K562 (cell line): ENCODE data around the gene SLC30A1. TPM values are rescaled to one million over a fixed set of nuclear protein-coding genes. Genes with fewer than 3 reads are reported as not detected.

Experiments
- CEBPZ ChIP-seq: fragments of 150-350 bp; IDR thresholded peaks from 2 replicates; pipeline ENCODE4 v1.6.1; 2014; ENCODE audit warnings: low read depth, mild to moderate bottlenecking, low read length, borderline replicate concordance
- EHMT2 ChIP-seq: fragments of 450-650 bp; IDR thresholded peaks from 2 replicates; pipeline ENCODE4 v1.6.1; 2018; ENCODE audit warnings: antibody characterized with exemption
- GABPB1 ChIP-seq: sonication (generic); formaldehyde crosslinking; IDR thresholded peaks from 2 replicates; pipeline ENCODE4 v1.8.0; 2022; ENCODE audit warnings: mild to moderate bottlenecking, missing genetic modification reagents
- GATAD2B ChIP-seq: fragments of 450-650 bp; IDR thresholded peaks from 2 replicates; pipeline ENCODE4 v1.6.1; 2017; ENCODE audit warnings: mild to moderate bottlenecking, borderline replicate concordance
- HDAC8 ChIP-seq: fragments of 450-650 bp; IDR thresholded peaks from 2 replicates; pipeline ENCODE4 v1.6.1; 2016; ENCODE audit warnings: mild to moderate bottlenecking, missing genetic modification characterization, moderate library complexity, missing compliant biosample characterization
- HDGF ChIP-seq: fragments of 450-650 bp; IDR thresholded peaks from 2 replicates; pipeline ENCODE4 v1.6.1; 2016
- KAT2B ChIP-seq: IDR thresholded peaks from one replicate; pipeline ENCODE4 v1.6.1; 2012; ENCODE audit warnings: low read depth, mild to moderate bottlenecking, control low read depth, inconsistent platforms, low read length, moderate library complexity
- LARP7 ChIP-seq: fragments of 450-650 bp; IDR thresholded peaks from 2 replicates; pipeline ENCODE4 v1.6.1; 2016
- LEF1 ChIP-seq: fragments of 450-650 bp; IDR thresholded peaks from 2 replicates; pipeline ENCODE4 v1.6.1; 2016; ENCODE audit warnings: mild to moderate bottlenecking
- MCM3 ChIP-seq: fragments of 450-650 bp; IDR thresholded peaks from 2 replicates; pipeline ENCODE4 v1.6.1; 2016
- PML ChIP-seq: IDR thresholded peaks from 2 replicates; pipeline ENCODE4 v1.6.1; 2012; ENCODE audit warnings: low read length, inconsistent platforms
- SETDB1 ChIP-seq: IDR thresholded peaks from one replicate; pipeline ENCODE4 v1.6.1; 2012; ENCODE audit warnings: low read length, control low read depth, inconsistent platforms
- TFE3 ChIP-seq: fragments of 450-650 bp; formaldehyde crosslinking; IDR thresholded peaks from 2 replicates; pipeline ENCODE4 v1.4.0; 2020; ENCODE audit warnings: mild to moderate bottlenecking, mixed read lengths
- TSHZ1 ChIP-seq: fragments of 250-450 bp; sonication (Bioruptor Pico); IDR thresholded peaks from 2 replicates; pipeline ENCODE4 v1.4.0; 2020; ENCODE audit warnings: mild to moderate bottlenecking, moderate library complexity
- ZBTB33 ChIP-seq: sonication (generic); formaldehyde crosslinking; IDR thresholded peaks from 2 replicates; pipeline ENCODE4 v1.8.1; 2023; ENCODE audit warnings: mild to moderate bottlenecking, missing genetic modification reagents
- ZBTB8A ChIP-seq: fragments of 450-650 bp; IDR thresholded peaks from 2 replicates; pipeline ENCODE4 v1.6.1; 2018; ENCODE audit warnings: mild to moderate bottlenecking, moderate library complexity; ENCODE audit not compliant: partially characterized antibody
- ZFP1 ChIP-seq: fragments of 450-650 bp; formaldehyde crosslinking; IDR thresholded peaks from 2 replicates; pipeline ENCODE4 v1.4.0; 2020; ENCODE audit warnings: mild to moderate bottlenecking, mixed read lengths
- ZNF239 ChIP-seq: fragments of 250-450 bp; sonication (Bioruptor Pico); IDR thresholded peaks from 2 replicates; pipeline ENCODE4 v1.4.0; 2020; ENCODE audit warnings: mild to moderate bottlenecking
- ZNF253 ChIP-seq: fragments of 250-450 bp; sonication (Bioruptor Pico); conservative IDR thresholded peaks from 2 replicates; pipeline ENCODE4 v1.6.1; 2021; ENCODE audit warnings: mild to moderate bottlenecking
- ZNF3 ChIP-seq: fragments of 250-450 bp; sonication (Bioruptor Pico); IDR thresholded peaks from 2 replicates; pipeline ENCODE4 v1.5.0; 2021; ENCODE audit warnings: mild to moderate bottlenecking, moderate library complexity
- ZNF586 ChIP-seq: fragments of 450-650 bp; formaldehyde crosslinking; conservative IDR thresholded peaks from 2 replicates; pipeline ENCODE4 v1.4.0; 2020; ENCODE audit warnings: mild to moderate bottlenecking, moderate library complexity
- ZNF778 ChIP-seq: fragments of 450-650 bp; formaldehyde crosslinking; IDR thresholded peaks from 2 replicates; pipeline ENCODE4 v1.4.0; 2020; ENCODE audit warnings: mild to moderate bottlenecking, moderate library complexity
- polyA plus RNA-seq, 8 experiments: library from polyadenylated mRNA; depleted of rRNA in 4 of 8; stranded (reverse) in 5 of 8; unstranded in 3 of 8; fragments of >200 nt; fragmentation: Nextera tagmentation in 2 of 8; fragmentation: Illumina TruSeq in 1 of 8; extraction: Ambion mirVana in 2 of 8; extraction: Trizol in 1 of 8; gene quantifications; 2 replicates each; pipeline versions ENCODE4 v1.2.1 to v1.2.3, GENCODE V29; 2011 to 2014; ENCODE audit warnings: inconsistent platforms in 1 of 8, missing spikeins in 1 of 8
- total RNA-seq, 7 experiments: library from RNA; depleted of rRNA in 6 of 7; stranded (reverse); fragments of >200 nt in 6 of 7; fragmentation: Illumina TruSeq in 2 of 7; extraction: Trizol in 2 of 7; gene quantifications; 2 replicates each; pipeline versions ENCODE4 v1.2.1 to v1.2.3, GENCODE V29; 2011 to 2021; ENCODE audit warnings: low replicate concordance in 1 of 7

The SLC30A1 gene
- total and polyA plus RNA-seq, 9 of the 15 experiments (the other 6 are each of a cell fraction or from before 2014, with no cell fraction given) = 4.1 to 14.4 (median 6.6) TPM

DNA sequence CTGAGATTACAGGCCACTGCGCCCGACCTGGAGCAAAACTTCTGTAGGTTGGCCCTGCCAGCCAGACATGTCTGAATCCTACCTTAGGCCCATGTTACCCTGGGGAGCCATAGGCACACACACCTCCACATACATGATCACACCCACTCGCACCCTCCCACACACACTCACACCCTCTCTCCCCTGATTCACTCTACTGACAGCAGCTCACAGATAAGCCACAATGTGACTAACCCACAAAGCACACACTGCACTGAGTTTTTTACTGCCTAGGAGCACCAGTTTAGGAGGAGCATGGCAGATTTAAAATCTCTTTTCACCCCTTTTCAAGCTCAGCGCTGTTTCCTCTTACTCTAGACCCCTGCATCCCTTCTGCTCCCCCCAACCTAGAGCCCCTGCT, 41.7 kb downstream of the SLC30A1 start (continued):
- TF ChIP-seq ZNF3 (CRISPR knock-in tag) (no peak), ZBTB33 (CRISPR knock-in tag) (no peak), PML (no peak), ZNF778 (CRISPR knock-in tag) (no peak), CEBPZ (no peak), EHMT2 (no peak; the same call in 1 of the 2 replicates), LEF1 (0 out of 2 replicates have a peak, but pooled peaks have one; percentile 19), HDAC8 (tag) (no peak), ZFP1 (CRISPR knock-in tag) (no peak), ZBTB8A (no peak), GABPB1 (no peak), GATAD2B (no peak), KAT2B (no peak), LARP7 (no peak), ZNF586 (CRISPR knock-in tag) (no peak), TFE3 (no peak), TSHZ1 (CRISPR knock-in tag) (no peak), SETDB1 (no peak), ZNF253 (CRISPR knock-in tag) (no peak), HDGF (no peak), MCM3 (no peak), ZNF239 (CRISPR knock-in tag) (no peak)
